ENCODE results near the gene KPNA1.

KPNA1 gene

DNA sequence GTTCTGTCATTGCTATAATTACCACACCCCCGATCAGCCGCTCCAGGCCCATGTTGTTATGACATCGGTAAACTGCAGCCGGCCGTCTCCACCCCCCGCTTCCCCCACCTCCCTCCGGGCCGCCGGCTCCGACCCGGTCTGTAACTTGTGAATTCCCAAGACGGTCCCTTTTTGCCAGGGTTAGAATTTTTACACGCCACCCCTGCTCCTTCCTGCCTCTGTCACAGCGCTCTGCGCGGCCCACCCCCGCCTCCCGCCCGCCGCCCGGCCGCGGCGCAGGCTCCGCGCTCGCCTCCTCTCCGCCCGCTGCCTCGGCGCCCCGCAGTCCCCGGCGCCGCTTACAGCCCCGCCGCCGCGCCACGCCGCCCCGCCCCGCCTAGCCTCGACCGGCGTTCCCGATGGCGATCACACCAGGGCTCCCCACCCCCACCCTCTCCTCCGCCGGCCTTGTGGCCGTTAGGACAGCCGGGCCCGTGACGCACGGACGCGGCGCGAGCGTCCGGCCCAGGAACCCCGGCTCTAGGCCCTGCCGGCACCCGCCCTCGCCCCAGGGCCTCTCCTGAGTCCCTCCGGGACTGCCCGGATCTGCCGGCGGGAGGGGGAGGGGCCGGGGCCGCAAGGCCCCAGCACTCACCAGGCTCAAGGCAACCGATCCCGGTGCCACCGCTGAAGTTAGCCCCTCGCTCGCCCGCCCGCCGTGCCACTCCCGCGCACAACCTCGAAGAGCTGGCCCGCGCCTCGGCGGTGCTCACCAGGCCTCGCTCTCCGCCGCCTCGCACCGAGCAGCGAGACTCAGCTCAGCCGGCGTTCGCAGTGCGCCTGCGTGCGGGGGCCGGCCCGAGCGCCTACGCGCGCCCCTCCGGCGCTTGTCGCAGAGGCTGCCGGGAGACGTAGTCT, at the start of gene KPNA1:
Gene KPNA1 (minus strand): TSS at position 817 of the 897 bp plus-strand sequence. CDS start 18,374 bp downstream, outside the sequence.
- DNase-seq (ENCODE audit: low read depth), result peak; percentile 47

DNA sequence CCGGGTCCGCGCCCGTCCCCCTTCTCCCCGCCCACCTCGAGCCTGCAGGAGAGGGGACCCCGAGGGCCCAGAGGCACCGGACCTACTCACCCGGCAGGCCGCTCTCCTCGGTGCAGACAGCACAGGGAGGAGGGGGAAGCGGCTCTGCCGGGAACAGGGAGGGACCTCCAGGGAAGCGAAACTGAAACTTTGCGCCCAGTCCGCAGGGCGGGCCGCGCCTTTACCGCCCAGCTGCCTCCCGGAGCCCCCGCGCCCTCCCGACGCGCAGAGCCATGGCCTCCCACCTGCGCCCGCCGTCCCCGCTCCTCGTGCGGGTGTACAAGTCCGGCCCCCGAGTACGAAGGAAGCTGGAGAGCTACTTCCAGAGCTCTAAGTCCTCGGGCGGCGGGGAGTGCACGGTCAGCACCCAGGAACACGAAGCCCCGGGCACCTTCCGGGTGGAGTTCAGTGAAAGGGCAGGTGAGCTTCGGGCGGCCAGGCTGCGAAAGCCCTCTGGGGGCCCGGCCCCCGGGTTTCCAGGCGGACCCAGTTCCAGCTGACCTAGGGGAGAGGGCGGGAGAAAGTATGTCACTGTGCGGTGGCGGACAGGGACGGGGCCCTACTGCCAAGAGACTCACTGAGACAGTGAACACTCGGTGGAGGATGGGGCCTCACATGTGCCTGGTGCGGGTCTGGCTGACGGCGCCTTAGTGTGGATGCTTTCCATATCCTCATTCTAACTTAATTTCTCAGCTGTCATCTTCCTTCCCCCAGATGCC, 49.6 kb upstream of the KPNA1 start, which contains the start of the genes DTX3L and PARP9:
Gene DTX3L (plus strand): TSS at position 184 of the 758 bp plus-strand sequence. CDS start 89 bp downstream, at position 273.
Gene PARP9 (minus strand): TSS at position 146 of the 758 bp plus-strand sequence. CDS start 4,680 bp downstream, outside the sequence.
- peak; percentile 33 for DNase-seq (ENCODE audit: low read depth)

- no peak for DNase-seq (ENCODE audit: low read depth)
These were observed 48.9 kb upstream of the KPNA1 start for GRCh38 chr3:122563717-122564025.

GRCh38 chr3:122562923-122563716, 48.4 kb upstream of the KPNA1 start:
- DNase-seq (ENCODE audit: low read depth), result no peak

GRCh38 chr3:122560680-122561079, 45.9 kb upstream of the KPNA1 start:
- DNase-seq (ENCODE audit: low read depth), result peak; percentile 32

DNA sequence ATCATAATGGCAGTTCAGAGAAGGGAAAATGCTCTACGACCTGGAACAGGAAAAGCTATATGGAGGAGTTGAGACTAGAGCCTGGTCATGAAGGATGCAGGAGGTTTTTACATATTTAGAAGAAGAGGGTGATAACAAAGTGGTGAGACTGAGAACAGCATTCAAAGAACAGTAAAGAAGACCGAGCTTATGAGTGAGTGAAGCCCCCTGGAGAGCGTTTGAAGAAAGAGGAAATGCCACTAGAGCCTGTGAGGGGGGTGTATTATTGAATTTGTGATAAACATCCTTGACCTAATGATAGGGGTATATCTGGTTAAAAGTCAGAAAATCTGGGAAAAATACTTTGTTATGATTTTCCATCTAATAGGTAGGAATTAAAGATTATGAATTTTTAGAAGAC, 45.2 kb upstream of the KPNA1 start:
- DNase-seq (ENCODE audit: low read depth), result no peak

DNA sequence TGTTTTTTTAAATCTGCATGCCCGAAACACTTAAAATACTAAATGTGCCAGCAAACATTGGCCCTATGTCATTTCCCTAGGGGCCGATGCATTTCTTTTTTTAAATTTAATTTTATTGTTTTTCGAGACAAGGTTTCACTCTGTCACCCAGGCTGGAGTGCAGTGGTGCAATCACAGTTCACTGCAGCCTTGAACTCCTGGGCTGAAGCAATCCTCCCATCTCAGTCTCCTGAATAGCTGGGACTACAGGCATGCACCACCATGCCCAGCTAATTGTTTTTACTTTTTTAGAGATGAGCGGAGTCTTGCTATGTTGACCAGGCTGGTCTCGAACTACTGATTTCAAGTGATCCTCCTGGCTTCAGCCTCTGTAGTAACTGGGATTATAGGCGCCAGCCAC, 43.9 kb upstream of the KPNA1 start:
- DNase-seq (ENCODE audit: low read depth), result no peak

GRCh38 chr3:122557356-122557755, 42.6 kb upstream of the KPNA1 start:
- DNase-seq (ENCODE audit: low read depth), result no peak

- DNase-seq (ENCODE audit: low read depth), result no peak
These were observed 40.7 kb upstream of the KPNA1 start for GRCh38 chr3:122555275-122556071.

- no peak for DNase-seq (ENCODE audit: low read depth)
These were observed 38.4 kb upstream of the KPNA1 start for GRCh38 chr3:122553171-122553570.

DNA sequence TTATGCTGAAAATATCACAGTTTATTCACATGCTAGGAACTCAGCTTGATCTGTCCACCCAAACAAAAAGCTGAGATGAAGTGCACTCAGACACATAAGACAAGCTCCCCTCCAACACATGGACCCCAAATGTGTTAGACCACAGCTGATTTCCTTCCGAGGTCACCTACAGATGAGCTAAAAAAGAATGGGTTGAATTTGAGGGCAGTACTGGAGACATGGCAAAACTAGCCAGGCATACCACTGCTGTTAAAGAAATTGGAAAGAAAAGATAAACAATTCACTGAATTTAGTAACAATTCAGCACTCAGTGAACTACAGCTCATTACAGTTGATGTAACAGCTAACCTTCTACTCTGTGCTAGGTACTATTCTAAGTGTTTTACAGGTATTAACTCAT, 33.9 kb upstream of the KPNA1 start:
- DNase-seq (ENCODE audit: low read depth), result no peak

DNA sequence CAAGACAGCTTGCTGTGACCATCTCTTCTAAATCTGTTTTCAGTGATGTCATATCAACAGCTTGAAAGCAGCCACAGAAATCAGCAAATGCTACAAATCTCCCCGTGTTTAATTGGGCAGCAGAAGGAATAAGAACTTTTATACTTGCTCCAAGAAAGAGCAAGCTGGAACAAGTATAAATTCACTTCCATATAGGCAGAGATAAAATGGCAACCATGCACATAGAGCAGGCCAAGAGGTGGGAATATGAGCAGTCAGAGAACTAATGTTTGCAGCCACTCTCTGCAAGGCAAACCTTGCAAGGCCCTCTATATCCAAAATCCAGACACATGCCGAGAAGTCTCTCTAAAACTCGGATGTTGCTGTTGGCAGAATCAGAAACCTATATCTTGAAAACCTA, 33.3 kb upstream of the KPNA1 start:
- DNase-seq (ENCODE audit: low read depth), result no peak

DNA sequence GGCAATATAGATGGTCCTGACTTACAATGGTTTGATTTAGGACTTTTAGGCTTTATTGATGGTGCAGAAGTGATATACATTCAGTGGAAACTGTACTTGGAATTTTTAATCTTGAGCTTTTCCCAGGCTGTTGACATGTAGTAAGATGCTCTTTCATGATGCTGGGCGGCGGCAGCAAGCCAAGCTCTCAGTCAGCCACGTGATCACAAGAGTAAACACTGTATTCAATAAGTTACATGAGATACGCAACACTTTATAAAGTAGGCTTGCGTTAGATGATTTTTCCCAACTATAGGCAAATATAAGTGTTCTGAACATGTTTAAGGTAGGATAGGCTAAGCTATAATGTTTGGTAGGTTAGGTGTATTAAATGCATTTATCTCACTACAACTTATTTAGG, 31.4 kb upstream of the KPNA1 start:
- DNase-seq (ENCODE audit: low read depth), result no peak

DNA sequence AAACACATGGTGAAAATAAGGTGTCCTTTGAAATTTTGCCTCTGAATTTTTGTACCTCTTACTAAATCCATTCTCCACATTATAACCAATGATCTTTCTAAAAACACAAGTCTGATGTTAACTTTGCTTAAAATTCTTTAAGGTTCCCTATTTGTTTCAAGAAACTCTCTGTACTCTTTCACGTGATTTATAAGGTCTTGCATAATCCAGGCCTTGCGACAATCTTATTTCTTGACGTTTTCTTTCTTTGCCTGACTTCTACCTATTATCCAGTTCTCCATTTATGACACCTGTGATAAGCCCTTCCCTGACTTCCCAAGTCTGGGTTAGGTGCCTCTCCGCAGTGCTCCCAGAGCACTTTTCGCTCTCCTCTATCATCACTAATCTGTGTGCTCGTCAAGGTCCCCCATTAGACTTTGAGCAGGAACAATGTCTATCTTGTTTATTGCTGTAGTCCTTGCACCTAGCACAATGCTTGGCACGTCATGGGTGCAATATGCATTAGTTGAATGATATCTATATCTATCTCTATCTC, 24.3 kb upstream of the KPNA1 start:
- DNase-seq (ENCODE audit: low read depth), result no peak

- no peak for DNase-seq (ENCODE audit: low read depth)
These were observed 21.9 kb upstream of the KPNA1 start for GRCh38 chr3:122536632-122537001.

GRCh38 chr3:122535964-122536631, 21.4 kb upstream of the KPNA1 start:
- DNase-seq (ENCODE audit: low read depth), result no peak

DNA sequence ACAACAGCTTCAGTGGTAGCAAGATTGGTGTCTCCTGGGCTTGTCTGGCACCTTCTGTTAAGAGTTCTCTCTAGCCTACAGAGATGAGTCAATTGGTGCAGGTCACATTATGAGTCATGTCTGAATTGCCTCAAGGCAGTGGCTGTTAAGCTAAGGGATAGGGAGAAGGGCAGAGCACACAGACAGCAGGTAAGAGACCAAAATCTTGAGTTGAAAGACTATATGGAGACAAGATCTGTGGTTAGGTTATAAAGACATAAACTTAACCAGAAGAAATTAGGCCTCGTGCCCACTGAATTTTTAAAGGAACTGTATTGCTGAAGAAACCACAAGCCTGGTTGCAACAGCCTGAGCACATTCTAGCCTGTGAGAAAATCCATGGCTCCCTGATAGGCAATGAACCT, 19.2 kb upstream of the KPNA1 start:
- peak; percentile 60 for DNase-seq (ENCODE audit: low read depth)

- DNase-seq (ENCODE audit: low read depth), result no peak
These were observed 18.7 kb upstream of the KPNA1 start for GRCh38 chr3:122533480-122533879.

GRCh38 chr3:122530164-122530563, 15.4 kb upstream of the KPNA1 start:
- DNase-seq (ENCODE audit: low read depth), result no peak

DNA sequence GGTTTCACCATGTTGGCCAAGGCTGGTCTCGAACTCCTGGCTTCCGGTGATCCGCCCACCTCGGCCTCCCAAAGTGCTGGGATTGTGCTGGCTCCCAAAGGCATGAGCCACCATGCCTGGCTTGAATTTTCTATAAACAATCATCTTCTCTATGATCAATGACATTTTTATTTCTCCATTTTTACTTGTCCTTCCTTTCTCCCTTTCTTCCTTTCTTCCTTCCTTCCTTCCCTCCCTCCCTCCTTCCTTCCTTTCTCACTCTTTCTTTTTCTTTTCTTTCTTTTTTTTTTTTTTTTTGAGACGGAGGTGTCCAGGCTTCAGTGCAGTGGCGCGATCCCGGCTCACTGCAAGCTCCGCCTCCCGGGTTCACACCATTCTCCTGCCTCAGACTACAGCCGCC, 8.6 kb upstream of the KPNA1 start:
- DNase-seq (ENCODE audit: low read depth), result no peak

- DNase-seq (ENCODE audit: low read depth), result no peak
These were observed 6.1 kb upstream of the KPNA1 start for GRCh38 chr3:122520861-122521260.

All from HS-5 (cell line).